HepG2 (cell line): ENCODE data around the gene IPO9. TPM values are rescaled to one million over a fixed set of nuclear protein-coding genes. Genes with fewer than 3 reads are reported as not detected.
A peak's percentile ranks its signal among the peaks of the same experiment; 100 is the strongest.

Experiments used
- ASH2L ChIP-seq: fragments of 300-600, 200-600 bp; sonication (generic); IDR thresholded peaks from 2 replicates; pipeline ENCODE4 v1.7.0; 2017; ENCODE audit warnings: low read depth, mild to moderate bottlenecking, moderate library complexity, mixed read lengths, low read length; ENCODE audit not compliant: insufficient read length
- ERF ChIP-seq: IDR thresholded peaks from 2 replicates; pipeline ENCODE4 v1.6.1; 2018; ENCODE audit warnings: missing biosample characterization, missing genetic modification reagents
- GATA4 ChIP-seq: sonication (generic); IDR thresholded peaks from 2 replicates; pipeline ENCODE4 v1.6.1; 2016; ENCODE audit warnings: antibody characterized with exemption, low read depth, borderline replicate concordance
- GFI1 ChIP-seq: sonication (generic); formaldehyde crosslinking; IDR thresholded peaks from 2 replicates; pipeline ENCODE4 v1.5.0; 2020; ENCODE audit warnings: missing genetic modification reagents, mild to moderate bottlenecking, borderline replicate concordance
- IRF2 ChIP-seq: IDR thresholded peaks from 2 replicates; pipeline ENCODE4 v1.6.1; 2018; ENCODE audit warnings: missing genetic modification reagents, missing compliant biosample characterization
- SNAI1 ChIP-seq: sonication (generic); formaldehyde crosslinking; IDR thresholded peaks from 2 replicates; pipeline ENCODE4 v1.5.0; 2020; ENCODE audit warnings: mild to moderate bottlenecking, missing genetic modification reagents, borderline replicate concordance
- SRF ChIP-seq: IDR thresholded peaks from 2 replicates; pipeline ENCODE4 v1.6.1; 2011; ENCODE audit warnings: mild to moderate bottlenecking, low read depth, low read length, moderate library complexity
- ZFP36 ChIP-seq: fragments of 150-350 bp; IDR thresholded peaks from 2 replicates; pipeline ENCODE4 v1.6.1; 2018; ENCODE audit warnings: borderline replicate concordance, low read length, low read depth; ENCODE audit not compliant: partially characterized antibody
- ZFX ChIP-seq: sonication (generic); formaldehyde crosslinking; IDR thresholded peaks from 2 replicates; pipeline ENCODE4 v1.4.0; 2020; ENCODE audit warnings: mild to moderate bottlenecking, low read depth, missing genetic modification reagents, moderate library complexity
- ZNF138 ChIP-seq: sonication (generic); formaldehyde crosslinking; IDR thresholded peaks from 2 replicates; pipeline ENCODE4 v1.5.0; 2020; ENCODE audit warnings: mild to moderate bottlenecking, low read depth, missing genetic modification reagents
- ZNF205 ChIP-seq: IDR thresholded peaks from 2 replicates; pipeline ENCODE4 v1.6.1; 2018; ENCODE audit warnings: missing biosample characterization, missing genetic modification reagents
- ZNF256 ChIP-seq: sonication (generic); formaldehyde crosslinking; conservative IDR thresholded peaks from 2 replicates; pipeline ENCODE4 v1.4.0; 2020; ENCODE audit warnings: missing genetic modification reagents
- ZNF431 ChIP-seq: sonication (generic); formaldehyde crosslinking; IDR thresholded peaks from 2 replicates; pipeline ENCODE4 v1.9.0; 2022; ENCODE audit warnings: missing genetic modification reagents, low read depth, mild to moderate bottlenecking, borderline replicate concordance
- ZNF503 ChIP-seq: sonication (generic); formaldehyde crosslinking; IDR thresholded peaks from 2 replicates; pipeline ENCODE4 v1.4.0; 2020; ENCODE audit warnings: missing genetic modification reagents
- ZNF546 ChIP-seq: sonication (generic); formaldehyde crosslinking; conservative IDR thresholded peaks from 2 replicates; pipeline ENCODE4 v1.8.1; 2023; ENCODE audit warnings: mild to moderate bottlenecking, missing genetic modification reagents
- ZNF550 ChIP-seq: sonication (generic); formaldehyde crosslinking; IDR thresholded peaks from 2 replicates; pipeline ENCODE4 v1.4.0; 2020; ENCODE audit warnings: mild to moderate bottlenecking, missing genetic modification reagents, borderline replicate concordance
- ZNF598 ChIP-seq: sonication (generic); formaldehyde crosslinking; IDR thresholded peaks from 2 replicates; pipeline ENCODE4 v1.5.1; 2020; ENCODE audit warnings: mild to moderate bottlenecking, missing genetic modification reagents, borderline replicate concordance
- ZSCAN25 ChIP-seq: sonication (generic); formaldehyde crosslinking; IDR thresholded peaks from 2 replicates; pipeline ENCODE4 v1.8.0; 2022; ENCODE audit warnings: mild to moderate bottlenecking, missing genetic modification reagents
- polyA plus RNA-seq, 8 experiments: library from polyadenylated mRNA; depleted of rRNA in 3 of 8; stranded (reverse) in 7 of 8; unstranded in 1 of 8; fragments of >200 nt; fragmentation: Illumina TruSeq in 4 of 8; extraction: Trizol in 4 of 8; gene quantifications; 2 replicates each; pipeline versions ENCODE4 v1.2.1 to v1.2.3, GENCODE V29; 2011 to 2016; ENCODE audit warnings: low read depth in 4 of 8, missing spikeins in 1 of 8, mixed read lengths in 1 of 8; ENCODE audit not compliant: insufficient read depth in 1 of 8
- total RNA-seq, 5 experiments: library from RNA; depleted of rRNA; stranded (reverse); fragments of >200 nt; fragmentation: Illumina TruSeq; extraction: Trizol; gene quantifications; 2 replicates each; pipeline ENCODE4 v1.2.3, GENCODE V29; 2016; ENCODE audit warnings: low read depth in 1 of 5
- TF ChIP-seq, protein P1 (sequence below), 2 experiments: sonication (generic) in 1 of 2; formaldehyde crosslinking in 1 of 2; IDR thresholded peaks; 2 replicates each; pipeline versions ENCODE4 v1.4.0 to v1.6.1; 2018 to 2020; ENCODE audit warnings: missing genetic modification reagents in 2 of 2, borderline replicate concordance in 1 of 2, low read depth in 1 of 2, mild to moderate bottlenecking in 1 of 2, missing biosample characterization in 1 of 2
- TF ChIP-seq, protein P2 (sequence below): sonication (generic); formaldehyde crosslinking; IDR thresholded peaks from 2 replicates; pipeline ENCODE4 v1.5.0; 2020; ENCODE audit warnings: mild to moderate bottlenecking, missing genetic modification reagents

IPO9 gene
- total and polyA plus RNA-seq, 2 of the 13 experiments (the other 11 are each of a cell fraction or from before 2014, with no cell fraction given): 31.0 to 34.8 TPM

DNA sequence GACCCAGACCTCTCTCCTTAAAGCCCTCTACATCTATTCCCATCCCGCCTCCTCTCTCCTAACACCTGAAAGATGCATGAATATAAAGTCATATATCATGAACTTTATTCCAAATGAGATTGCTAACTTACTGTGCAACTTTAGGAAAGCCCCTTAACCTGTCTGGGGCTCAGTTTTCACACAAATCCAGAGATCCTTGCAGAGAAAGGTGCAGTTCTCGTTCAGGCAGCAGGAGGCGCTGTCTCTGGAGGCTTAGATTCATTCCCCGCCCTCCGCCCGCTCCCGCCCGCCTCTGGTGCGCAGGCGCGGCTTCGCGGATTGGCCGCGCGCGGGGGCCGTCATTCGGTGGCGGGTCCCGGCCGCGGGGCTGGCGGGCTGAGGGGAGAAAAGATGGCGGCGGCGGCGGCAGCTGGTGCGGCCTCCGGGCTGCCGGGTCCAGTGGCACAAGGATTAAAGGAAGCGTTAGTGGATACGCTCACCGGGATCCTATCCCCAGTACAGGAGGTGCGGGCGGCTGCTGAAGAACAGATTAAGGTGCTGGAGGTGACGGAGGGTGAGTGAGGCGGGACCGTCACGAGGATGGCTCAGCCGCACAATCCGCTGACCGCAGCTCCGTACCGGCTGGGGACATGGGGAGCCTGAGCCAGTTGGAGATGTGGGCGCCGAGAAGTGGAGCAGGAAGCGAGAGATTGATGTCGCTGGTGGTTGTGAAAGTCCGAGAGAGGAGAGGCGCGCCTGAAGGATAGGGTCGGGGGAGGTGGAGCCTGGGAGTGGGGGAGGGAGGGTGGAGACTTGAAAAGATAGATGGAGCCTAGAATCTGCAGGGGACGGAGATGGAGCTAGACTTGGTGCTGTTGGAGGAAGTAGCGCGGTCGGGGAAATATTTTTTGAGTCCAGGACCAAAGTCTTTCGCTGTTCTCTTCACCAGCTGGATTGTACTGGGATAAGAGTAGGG lies at the start of gene IPO9 (continued):
- TF ChIP-seq, protein P1, sequence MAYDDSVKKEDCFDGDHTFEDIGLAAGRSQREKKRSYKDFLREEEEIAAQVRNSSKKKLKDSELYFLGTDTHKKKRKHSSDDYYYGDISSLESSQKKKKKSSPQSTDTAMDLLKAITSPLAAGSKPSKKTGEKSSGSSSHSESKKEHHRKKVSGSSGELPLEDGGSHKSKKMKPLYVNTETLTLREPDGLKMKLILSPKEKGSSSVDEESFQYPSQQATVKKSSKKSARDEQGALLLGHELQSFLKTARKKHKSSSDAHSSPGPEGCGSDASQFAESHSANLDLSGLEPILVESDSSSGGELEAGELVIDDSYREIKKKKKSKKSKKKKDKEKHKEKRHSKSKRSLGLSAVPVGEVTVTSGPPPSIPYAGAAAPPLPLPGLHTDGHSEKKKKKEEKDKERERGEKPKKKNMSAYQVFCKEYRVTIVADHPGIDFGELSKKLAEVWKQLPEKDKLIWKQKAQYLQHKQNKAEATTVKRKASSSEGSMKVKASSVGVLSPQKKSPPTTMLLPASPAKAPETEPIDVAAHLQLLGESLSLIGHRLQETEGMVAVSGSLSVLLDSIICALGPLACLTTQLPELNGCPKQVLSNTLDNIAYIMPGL (CRISPR knock-in tag; IDR thresholded peaks at IDR 0.05; ENCODE audit: borderline replicate concordance in 1 of 2, low read depth in 1 of 2): peak; percentile 66 to 83; a peak in 3 of 4 replicates
- TF ChIP-seq, protein P2, sequence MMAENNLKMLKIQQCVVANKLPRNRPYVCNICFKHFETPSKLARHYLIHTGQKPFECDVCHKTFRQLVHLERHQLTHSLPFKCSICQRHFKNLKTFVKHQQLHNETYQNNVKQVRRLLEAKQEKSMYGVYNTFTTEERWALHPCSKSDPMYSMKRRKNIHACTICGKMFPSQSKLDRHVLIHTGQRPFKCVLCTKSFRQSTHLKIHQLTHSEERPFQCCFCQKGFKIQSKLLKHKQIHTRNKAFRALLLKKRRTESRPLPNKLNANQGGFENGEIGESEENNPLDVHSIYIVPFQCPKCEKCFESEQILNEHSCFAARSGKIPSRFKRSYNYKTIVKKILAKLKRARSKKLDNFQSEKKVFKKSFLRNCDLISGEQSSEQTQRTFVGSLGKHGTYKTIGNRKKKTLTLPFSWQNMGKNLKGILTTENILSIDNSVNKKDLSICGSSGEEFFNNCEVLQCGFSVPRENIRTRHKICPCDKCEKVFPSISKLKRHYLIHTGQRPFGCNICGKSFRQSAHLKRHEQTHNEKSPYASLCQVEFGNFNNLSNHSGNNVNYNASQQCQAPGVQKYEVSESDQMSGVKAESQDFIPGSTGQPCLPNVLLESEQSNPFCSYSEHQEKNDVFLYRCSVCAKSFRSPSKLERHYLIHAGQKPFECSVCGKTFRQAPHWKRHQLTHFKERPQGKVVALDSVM (CRISPR knock-in tag): peak; percentile 60
- TF ChIP-seq ZFX (CRISPR knock-in tag) (peak; percentile 79), ZSCAN25 (CRISPR knock-in tag) (peak; percentile 76; the same call in 1 of the 2 replicates), IRF2 (no peak; the same call in 1 of the 2 replicates), GFI1 (CRISPR knock-in tag) (peak; percentile 77; the same call in 1 of the 2 replicates), SRF (no peak), GATA4 (no peak), ZNF598 (CRISPR knock-in tag) (peak; percentile 76; the same call in 1 of the 2 replicates), ZNF431 (CRISPR knock-in tag) (0 out of 2 replicates have a peak, but pooled peaks have one; percentile 37), ZNF138 (CRISPR knock-in tag) (peak; percentile 85), ZFP36 (no peak), ZNF550 (CRISPR knock-in tag) (no peak), SNAI1 (CRISPR knock-in tag) (peak; percentile 52; the same call in 1 of the 2 replicates), ZNF205 (CRISPR knock-in tag) (no peak), ZNF503 (CRISPR knock-in tag) (0 out of 2 replicates have a peak, but pooled peaks have one; percentile 25), ASH2L (peak; percentile 92), ERF (no peak; the same call in none of the 2 replicates), ZNF256 (CRISPR knock-in tag) (no peak), ZNF546 (CRISPR knock-in tag) (0 out of 2 replicates have a peak, but pooled peaks have one; percentile 36)
